HEK293T (cell line): Measurements from ENCODE around the gene AKR1C4.
"Not testable (repeated sequence)": the region's sequence is repeated elsewhere in the genome, so short reads cannot be mapped to it uniquely, and the experiment has no call there.

Experiments
- CTCF ChIA-PET: fragments of 350-600 bp; formaldehyde crosslinking; extraction: SDS; loops from one replicate; lab custom pipeline; 2021; ENCODE audit warnings: antibody characterized with exemption, inconsistent platforms; lab: Yijun Ruan, JAX
- POLR2A ChIA-PET: fragments of 350-600 bp; formaldehyde crosslinking; extraction: SDS; loops from one replicate; lab custom pipeline; 2020; ENCODE audit warnings: antibody characterized with exemption, inconsistent platforms; lab: Yijun Ruan, JAX
- DNase-seq: peaks from one replicate; pipeline ENCODE4 v3.0.0; 2012; ENCODE audit warnings: mixed read lengths; ENCODE audit errors: extremely low spot score
- ARNT ChIP-seq: fragments of 450-650 bp; IDR thresholded peaks from 2 replicates; pipeline ENCODE4 v1.6.1; 2017; ENCODE audit warnings: mild to moderate bottlenecking
- BHLHE40 ChIP-seq: fragments of 450-650 bp; IDR thresholded peaks from 2 replicates; pipeline ENCODE4 v1.6.1; 2016; ENCODE audit warnings: mild to moderate bottlenecking, moderate library complexity, borderline replicate concordance
- CTBP1 ChIP-seq: fragments of 450-650 bp; IDR thresholded peaks from 2 replicates; pipeline ENCODE4 v1.6.1; 2016; ENCODE audit warnings: borderline replicate concordance
- ELF4 ChIP-seq: fragments of 450-650 bp; IDR thresholded peaks from 2 replicates; pipeline ENCODE4 v1.6.1; 2017; ENCODE audit warnings: antibody characterized with exemption
- FOXA1 ChIP-seq: fragments of 450-650 bp; IDR thresholded peaks from 2 replicates; pipeline ENCODE4 v1.6.1; 2016; ENCODE audit warnings: mild to moderate bottlenecking
- FOXK2 ChIP-seq: fragments of 450-650 bp; IDR thresholded peaks from 2 replicates; pipeline ENCODE4 v1.6.1; 2016; ENCODE audit warnings: mild to moderate bottlenecking
- FOXM1 ChIP-seq: fragments of 450-650 bp; IDR thresholded peaks from 2 replicates; pipeline ENCODE4 v1.6.1; 2017; ENCODE audit warnings: mild to moderate bottlenecking, borderline replicate concordance
- HDGF ChIP-seq: fragments of 450-650 bp; IDR thresholded peaks from 2 replicates; pipeline ENCODE4 v1.6.1; 2017; ENCODE audit warnings: antibody characterized with exemption, borderline replicate concordance
- L3MBTL2 ChIP-seq: fragments of 450-650 bp; conservative IDR thresholded peaks from 2 replicates; pipeline ENCODE4 v1.6.1; 2016; ENCODE audit warnings: mild to moderate bottlenecking
- LEF1 ChIP-seq: fragments of 450-650 bp; IDR thresholded peaks from 2 replicates; pipeline ENCODE4 v1.6.1; 2017; ENCODE audit warnings: mild to moderate bottlenecking, borderline replicate concordance
- NFRKB ChIP-seq: fragments of 450-650 bp; IDR thresholded peaks from 2 replicates; pipeline ENCODE4 v1.6.1; 2016; ENCODE audit warnings: mild to moderate bottlenecking, moderate library complexity
- SP1 ChIP-seq: fragments of 450-650 bp; IDR thresholded peaks from 2 replicates; pipeline ENCODE4 v1.6.1; 2017
- SUZ12 ChIP-seq: fragments of 450-650 bp; IDR thresholded peaks from 2 replicates; pipeline ENCODE4 v1.6.1; 2016; ENCODE audit warnings: mild to moderate bottlenecking
- TARDBP ChIP-seq: fragments of 450-650 bp; IDR thresholded peaks from 2 replicates; pipeline ENCODE4 v1.6.1; 2016
- ZNF384 ChIP-seq: fragments of 450-650 bp; IDR thresholded peaks from 2 replicates; pipeline ENCODE4 v1.6.1; 2016
- TF ChIP-seq, protein P1 (sequence below): fragments of 450-650 bp; IDR thresholded peaks from 2 replicates; pipeline ENCODE4 v1.6.1; 2016

The AKR1C4 gene

DNA sequence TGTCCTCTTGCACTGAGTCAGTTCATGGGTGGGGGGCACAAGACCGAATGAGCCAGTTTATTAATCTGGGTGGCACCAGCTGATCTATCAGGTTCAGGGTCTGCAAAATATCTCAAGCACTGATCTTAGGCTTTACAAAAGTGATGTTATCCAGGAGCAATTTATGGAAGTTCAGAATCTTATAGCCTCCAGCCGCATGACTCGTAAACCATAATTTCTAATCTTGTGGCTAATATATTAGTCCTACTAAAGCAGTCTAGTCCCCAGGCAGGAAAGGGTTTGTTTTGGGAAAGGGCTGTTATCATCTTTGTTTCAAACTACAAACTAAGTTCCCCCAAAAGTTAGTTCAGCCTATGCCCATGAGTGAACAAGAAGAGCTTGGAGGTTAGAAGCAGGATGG is 45.6 kb upstream of the AKR1C4 start:
- DNase-seq = no peak
- ChIA-PET POLR2A (no interaction called here), CTCF (no interaction called here)

DNA sequence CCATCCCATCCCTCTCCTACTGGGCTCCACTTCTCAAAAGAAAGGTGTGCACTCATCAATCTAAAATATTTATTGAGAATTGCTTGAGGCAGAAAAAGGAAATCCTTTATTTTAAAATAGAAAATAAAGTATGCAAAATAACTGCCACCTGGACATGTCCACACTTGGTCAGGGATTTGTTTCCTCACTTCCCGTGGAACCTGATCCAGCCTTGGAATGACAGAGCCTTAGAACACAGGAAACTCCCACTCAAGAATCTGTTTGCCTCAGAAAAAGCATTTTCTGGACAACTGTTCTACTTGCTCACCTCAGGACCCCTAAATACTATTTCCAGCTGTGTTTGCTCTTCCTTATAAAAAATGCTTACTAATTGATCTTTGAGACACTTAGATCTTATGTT is 40.7 kb upstream of the AKR1C4 start:
- TF ChIP-seq L3MBTL2 = no peak
- no peak for TF ChIP-seq FOXA1
- no peak for TF ChIP-seq FOXM1
- TF ChIP-seq SUZ12 = no peak
- TF ChIP-seq, protein P1, sequence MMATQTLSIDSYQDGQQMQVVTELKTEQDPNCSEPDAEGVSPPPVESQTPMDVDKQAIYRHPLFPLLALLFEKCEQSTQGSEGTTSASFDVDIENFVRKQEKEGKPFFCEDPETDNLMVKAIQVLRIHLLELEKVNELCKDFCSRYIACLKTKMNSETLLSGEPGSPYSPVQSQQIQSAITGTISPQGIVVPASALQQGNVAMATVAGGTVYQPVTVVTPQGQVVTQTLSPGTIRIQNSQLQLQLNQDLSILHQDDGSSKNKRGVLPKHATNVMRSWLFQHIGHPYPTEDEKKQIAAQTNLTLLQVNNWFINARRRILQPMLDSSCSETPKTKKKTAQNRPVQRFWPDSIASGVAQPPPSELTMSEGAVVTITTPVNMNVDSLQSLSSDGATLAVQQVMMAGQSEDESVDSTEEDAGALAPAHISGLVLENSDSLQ = no peak
- no peak for TF ChIP-seq FOXK2
- no peak for TF ChIP-seq LEF1
- no peak for TF ChIP-seq CTBP1
- no peak for TF ChIP-seq HDGF
- no peak for TF ChIP-seq SP1
- no peak for TF ChIP-seq ARNT
- TF ChIP-seq ZNF384 = no peak
- TF ChIP-seq TARDBP = no peak
- TF ChIP-seq BHLHE40 = no peak
- no peak for TF ChIP-seq ELF4
- TF ChIP-seq NFRKB = no peak
- no peak for DNase-seq
- CTCF ChIA-PET = no interaction called here
- POLR2A ChIA-PET = no interaction called here

More for the DNA sequence above, 45.6 kb upstream of the AKR1C4 start:
- TF ChIP-seq FOXM1 = no peak

DNA sequence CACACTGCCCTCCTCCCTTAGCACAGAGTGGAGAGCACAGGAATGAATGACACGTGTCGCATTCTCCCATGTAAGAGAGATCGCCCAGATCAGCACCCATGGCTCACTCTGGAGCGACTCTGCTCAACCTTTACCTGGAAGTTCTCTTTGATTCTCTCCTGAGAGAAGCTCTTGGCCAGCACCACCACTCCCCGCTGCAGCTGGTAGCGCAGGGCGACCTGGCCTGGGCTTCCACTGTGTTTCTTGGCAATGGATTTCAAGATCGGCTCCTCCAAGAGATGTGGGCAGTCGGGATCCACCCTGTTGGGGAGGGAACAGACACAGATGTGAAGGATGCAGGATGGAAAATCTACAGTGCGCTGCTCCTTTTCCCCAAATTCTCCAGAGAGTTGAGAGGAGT is 39.1 kb upstream of the AKR1C4 start:
- ChIA-PET CTCF (no interaction called here), POLR2A (no interaction called here)
- TF ChIP-seq CTBP1 (no peak), NFRKB (no peak), LEF1 (no peak), SP1 (no peak), HDGF (no peak), L3MBTL2 (no peak)
- DNase-seq = no peak

DNA sequence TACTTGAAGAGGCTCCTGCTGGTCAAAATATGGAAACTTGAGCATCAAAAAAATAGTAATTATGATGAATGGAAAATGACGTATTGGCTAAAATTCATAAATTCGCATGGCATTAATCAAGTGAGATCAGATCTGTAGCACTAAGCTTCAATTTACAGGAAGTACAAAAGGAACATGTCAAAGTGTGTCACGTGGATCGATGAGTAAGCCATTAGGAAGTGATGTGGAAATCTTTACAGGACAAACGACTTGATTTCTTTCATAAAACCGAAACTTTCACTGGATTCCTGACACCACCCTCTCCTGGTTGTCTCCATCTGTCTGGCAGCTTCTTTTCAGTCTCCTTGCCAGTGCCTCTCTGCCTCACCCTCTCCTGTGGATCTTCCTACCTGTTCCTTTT is 37.5 kb upstream of the AKR1C4 start:
- POLR2A ChIA-PET = no interaction called here
- DNase-seq = no peak
- TF ChIP-seq, protein P1 = no peak
- TF ChIP-seq BHLHE40 (no peak), FOXM1 (no peak), HDGF (no peak), NFRKB (no peak), ZNF384 (no peak), FOXA1 (no peak), ARNT (no peak)
- CTCF ChIA-PET = no interaction called here

DNA sequence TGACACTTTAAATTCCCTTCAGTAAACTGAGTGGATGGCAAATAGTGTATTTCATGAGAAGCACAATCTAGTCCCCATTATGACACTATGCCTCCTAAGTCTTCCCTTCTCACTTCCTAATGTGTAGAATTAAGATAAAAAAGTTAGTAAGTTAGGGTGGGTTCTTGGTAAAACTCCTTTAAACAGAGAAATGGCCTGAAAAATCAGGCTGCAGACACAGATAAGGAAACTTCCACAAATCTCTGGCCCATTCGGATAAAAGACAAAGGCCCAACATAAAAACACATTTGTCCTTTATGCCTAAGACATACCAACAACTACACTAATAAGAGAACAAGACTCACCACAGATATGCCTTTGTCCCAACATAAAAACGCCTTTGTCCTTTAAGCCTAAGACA is 33.1 kb upstream of the AKR1C4 start:
- no peak for DNase-seq
- CTCF ChIA-PET = no interaction called here
- POLR2A ChIA-PET = no interaction called here
- TF ChIP-seq CTBP1 = no peak
- no peak for TF ChIP-seq FOXA1
- no peak for TF ChIP-seq ZNF384
- no peak for TF ChIP-seq FOXK2
- TF ChIP-seq LEF1 = no peak
- no peak for TF ChIP-seq TARDBP
- no peak for TF ChIP-seq L3MBTL2
- TF ChIP-seq BHLHE40 = no peak
- TF ChIP-seq FOXM1 = no peak
- no peak for TF ChIP-seq ELF4
- TF ChIP-seq ARNT = no peak
- no peak for TF ChIP-seq SUZ12
- TF ChIP-seq, protein P1 = no peak
- TF ChIP-seq HDGF = no peak

DNA sequence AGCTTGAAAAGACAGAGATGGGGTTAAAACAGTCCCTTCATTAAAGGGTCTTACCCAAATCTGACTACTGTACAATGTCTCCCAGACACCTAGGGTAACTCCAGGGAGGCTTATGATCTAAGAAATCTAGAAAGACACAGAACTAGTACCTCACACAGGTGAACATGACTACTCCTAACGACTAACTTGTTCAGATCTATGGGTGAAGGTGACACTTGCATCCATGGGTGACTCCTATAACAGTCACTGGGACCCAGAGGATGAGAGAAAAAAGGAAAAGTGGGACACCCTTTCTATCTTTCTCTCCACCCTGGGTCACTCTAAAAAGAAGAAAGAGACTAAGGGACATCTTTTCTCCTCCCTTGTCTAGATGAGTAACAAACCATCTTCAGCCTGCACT is 30.9 kb upstream of the AKR1C4 start:
- DNase-seq = no peak
- POLR2A ChIA-PET = no interaction called here
- TF ChIP-seq BHLHE40 (no peak), LEF1 (no peak), ARNT (no peak), FOXK2 (no peak), CTBP1 (no peak), ZNF384 (no peak), HDGF (no peak)
- TF ChIP-seq, protein P1 = no peak
- CTCF ChIA-PET = no interaction called here

DNA sequence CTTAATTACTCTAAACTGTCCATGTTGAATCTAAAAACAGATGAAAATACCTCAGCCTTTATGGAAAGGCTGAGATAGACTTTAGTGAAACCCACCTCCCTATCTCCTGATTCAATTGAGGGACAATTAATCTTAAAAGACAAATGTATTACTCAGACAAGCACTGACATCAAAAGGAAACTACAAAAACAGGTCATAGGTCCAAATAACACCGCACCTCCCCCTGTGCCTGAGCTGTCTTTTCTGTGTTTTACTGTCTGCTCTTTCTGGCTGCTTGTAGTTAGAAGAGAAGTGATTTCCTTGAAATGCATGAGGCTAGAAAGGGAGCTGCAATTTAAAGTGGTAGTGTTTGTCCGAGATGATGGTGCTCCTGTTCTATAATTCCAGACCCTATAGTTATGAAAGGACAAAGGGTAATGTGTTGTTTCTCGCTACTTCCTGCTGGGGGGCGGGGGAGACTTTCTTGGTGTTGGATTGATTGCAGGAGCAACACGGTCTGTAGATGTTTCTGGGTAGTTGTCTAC is 27.7 kb upstream of the AKR1C4 start:
- DNase-seq = no peak
- ChIA-PET POLR2A (no interaction called here), CTCF (interaction anchor here (0.7 kb wide), 1 partner anchor 116 kb away, joined by 3 read pairs; no protein-coding TSS in a partner anchor)
- TF ChIP-seq HDGF (no peak), L3MBTL2 (no peak), ELF4 (no peak), LEF1 (no peak), SUZ12 (no peak), FOXA1 (no peak), SP1 (no peak), BHLHE40 (no peak), FOXM1 (no peak), CTBP1 (no peak), TARDBP (no peak), ZNF384 (no peak), NFRKB (no peak), ARNT (no peak)
- TF ChIP-seq, protein P1 = no peak

DNA sequence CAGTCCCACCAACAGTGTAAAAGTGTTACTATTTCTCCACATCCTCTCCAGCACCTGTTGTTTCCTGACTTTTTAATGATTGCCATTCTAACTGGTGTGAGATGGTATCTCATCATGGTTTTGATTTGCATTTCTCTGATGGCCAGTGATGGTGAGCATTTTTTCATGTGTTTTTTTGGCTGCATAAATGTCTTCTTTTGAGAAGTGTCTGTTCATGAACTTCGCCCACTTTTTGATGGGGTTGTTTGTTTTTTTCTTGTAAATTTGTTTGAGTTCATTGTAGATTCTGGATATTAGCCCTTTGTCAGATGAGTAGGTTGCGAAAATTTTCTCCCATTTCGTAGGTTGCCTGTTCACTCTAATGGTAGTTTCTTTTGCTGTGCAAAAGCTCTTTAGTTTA is 21.1 kb upstream of the AKR1C4 start:
- DNase-seq, CTCF ChIA-PET, POLR2A ChIA-PET: not testable (repeated sequence)

DNA sequence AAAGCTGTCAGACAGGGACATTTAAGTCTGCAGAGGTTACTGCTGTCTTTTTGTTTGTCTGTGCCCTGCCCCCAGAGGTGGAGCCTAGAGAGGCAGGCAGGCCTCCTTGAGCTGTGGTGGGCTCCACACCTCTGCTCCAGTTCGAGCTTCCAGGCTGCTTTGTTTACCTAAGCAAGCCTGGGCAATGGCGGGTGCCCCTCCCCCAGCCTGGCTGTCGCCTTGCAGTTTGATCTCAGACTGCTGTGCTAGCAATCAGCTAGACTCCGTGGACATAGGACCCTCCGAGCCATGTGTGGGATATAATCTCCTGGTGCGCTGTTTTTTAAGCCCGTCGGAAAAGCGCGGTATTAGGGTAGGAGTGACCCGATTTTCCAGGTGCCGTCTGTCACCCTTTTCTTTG is 16.1 kb upstream of the AKR1C4 start:
- CTCF ChIA-PET, DNase-seq, POLR2A ChIA-PET: not testable (repeated sequence)
